G401 (cell line): ENCODE data around the gene DBT. TPM values are rescaled to one million over a fixed set of nuclear protein-coding genes. Genes with fewer than 3 reads are reported as not detected.

Experiments used
- DNase-seq: peaks from one replicate; pipeline ENCODE4 v3.0.0-alpha.2; 2015; ENCODE audit warnings: low spot score
- in situ Hi-C: cut with HindIII; loops from 2 replicates; pipeline ENCODE4 v1.10.0; 2016; ENCODE audit warnings: low sequenced_read_pairs, mixed read lengths
- total RNA-seq: library from RNA; depleted of rRNA; stranded (reverse); fragments of >200 nt; shearing (Covaris generic); gene quantifications from 2 replicates; pipeline ENCODE4 v1.2.3, GENCODE V29; 2014; rRNA removed

Gene DBT
- total RNA-seq, 1 experiment from 2014 or later = 4.2 TPM

- DNase-seq = no peak
- in situ Hi-C loops = no loop called here
These were observed 107.3 kb downstream of the DBT start for GRCh38 chr1:100142343-100142742.

GRCh38 chr1:100141192-100141591, 108.4 kb downstream of the DBT start:
- no peak for DNase-seq
- in situ Hi-C loops = no loop called here

GRCh38 chr1:100137602-100138001, 112.0 kb downstream of the DBT start:
- in situ Hi-C loops = no loop called here
- no peak for DNase-seq

Other genes with a start within 250 kb of the DBT start
- 10.7 and 19.4 TPM in 2 replicates for gene SASS6, start 116.9 kb downstream of the DBT start, total RNA-seq
- 3.0 and 6.9 TPM in 2 replicates for gene TRMT13, start 116.7 kb downstream of the DBT start, total RNA-seq
- gene LRRC39, start 71.6 kb downstream of the DBT start, total RNA-seq = 0.34 TPM in 1 of 2 replicates, not detected in the other
- gene RTCA, start 16.4 kb upstream of the DBT start, total RNA-seq = 39.0 and 40.4 TPM in 2 replicates
- gene CDC14A, start 102.7 kb upstream of the DBT start, total RNA-seq = 4.1 and 9.9 TPM in 2 replicates